ENCODE data around the gene RASSF8.

The RASSF8 gene

GRCh38 chr12:26125400-26126339 is 167.2 kb downstream of the RASSF8 start:
- DNase-seq (ENCODE audit: low read depth): no peak

DNA sequence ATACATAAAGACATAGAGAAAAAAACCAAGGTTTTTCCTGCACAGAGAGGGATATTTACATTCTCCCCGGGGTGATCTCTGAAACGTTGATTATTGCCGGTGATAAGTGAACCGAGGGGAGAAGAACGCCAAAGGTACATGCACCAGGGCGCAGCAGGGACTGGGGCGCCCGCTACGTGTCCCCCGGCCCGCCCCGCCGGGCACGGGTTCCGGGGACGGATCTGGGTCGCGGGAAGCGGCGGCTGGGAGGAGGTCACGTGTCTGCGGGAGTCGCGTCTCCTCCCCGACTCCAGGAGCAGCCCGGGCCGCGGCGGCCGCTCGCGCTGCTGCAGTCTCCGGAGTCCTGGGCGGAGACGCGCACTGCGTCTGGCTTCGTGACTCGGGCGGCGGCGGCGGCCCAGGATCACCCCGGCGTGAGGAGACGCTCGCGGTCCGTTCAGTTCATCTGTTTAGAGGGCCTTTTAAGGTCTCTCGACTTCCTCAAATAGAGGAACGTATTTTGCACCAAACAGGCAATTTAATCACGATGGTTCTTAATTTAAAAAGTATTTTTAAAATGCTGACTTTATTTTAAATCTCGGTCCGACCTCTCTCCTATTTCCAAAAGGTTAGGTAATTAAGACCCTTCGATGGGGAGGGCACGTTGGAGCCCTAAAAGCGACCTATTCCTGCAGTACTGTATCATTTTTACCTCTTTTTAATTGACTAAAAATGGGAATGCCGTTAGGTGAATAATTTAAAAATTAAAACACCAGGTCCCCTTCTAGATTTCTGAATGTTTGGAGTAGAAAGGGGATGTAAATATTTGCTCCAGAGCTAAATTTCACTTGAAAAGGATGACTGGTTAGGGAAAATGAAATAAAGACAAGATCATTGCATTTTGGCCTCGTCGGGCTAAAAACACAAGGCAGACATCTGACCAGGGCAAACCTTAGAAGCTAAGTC is 168.1 kb downstream of the RASSF8 start:
- DNase-seq (ENCODE audit: low read depth): no peak

GRCh38 chr12:26127404-26127803 is 168.9 kb downstream of the RASSF8 start:
- DNase-seq (ENCODE audit: low read depth): no peak

GRCh38 chr12:26128168-26128567 is 169.7 kb downstream of the RASSF8 start:
- DNase-seq (ENCODE audit: low read depth): no peak

All from stimulated activated CD8-positive, alpha-beta memory T cell treated with anti-CD3 and anti-CD28 coated beads, Interleukin-15, amount 100 ng/mL, for 24 hours (primary cell).